Neutrophil (primary cell): Measurements from ENCODE around the gene TMEM86B.
A peak's percentile ranks its signal among the peaks of the same experiment; 100 is the strongest.

Experiments used
- H3K27ac ChIP-seq: fragments of 200-600 bp; sonication (generic); 2 replicates; pipeline ENCODE4 v1.5.1; 2016; ENCODE audit warnings: mild to moderate bottlenecking, moderate library complexity
- H3K27me3 ChIP-seq: fragments of 200-600 bp; sonication (generic); 2 replicates; pipeline ENCODE4 v1.6.0; 2016; ENCODE audit warnings: mild to moderate bottlenecking
- H3K36me3 ChIP-seq: fragments of 200-600 bp; sonication (generic); 2 replicates; pipeline ENCODE4 v1.5.1; 2017
- H3K4me1 ChIP-seq, 2 experiments: fragments of 200-600 bp in 1 of 2; sonication (generic) in 1 of 2; 1 replicate in 1 of 2; 2 replicates in 1 of 2; pipeline versions ENCODE4 v1.5.1 to v1.6.1; 2013 to 2016; ENCODE audit warnings: low read depth in 1 of 2, low read length in 1 of 2, mild to moderate bottlenecking in 1 of 2, moderate library complexity in 1 of 2; ENCODE audit not compliant: control insufficient read depth in 1 of 2, insufficient read depth in 1 of 2
- H3K4me3 ChIP-seq, 2 experiments: fragments of 200-600 bp in 1 of 2; sonication (generic) in 1 of 2; 1 replicate in 1 of 2; 2 replicates in 1 of 2; pipeline ENCODE4 v1.5.1; 2013 to 2016; ENCODE audit warnings: low read depth in 1 of 2, low read length in 1 of 2, mild to moderate bottlenecking in 1 of 2, moderate library complexity in 1 of 2
- H3K9me3 ChIP-seq: fragments of 200-600 bp; sonication (generic); 2 replicates; pipeline ENCODE4 v1.5.1; 2016
- TF ChIP-seq, protein P1 (sequence below): fragments of 200-600 bp; sonication (generic); IDR thresholded peaks from 2 replicates; pipeline ENCODE4 v1.5.1; 2016; ENCODE audit warnings: antibody characterized with exemption

TMEM86B gene

GRCh38 chr19:55252760-55253663 is 24.4 kb upstream of the TMEM86B start:
- peak overlapping the region; percentile 93 for H3K27ac ChIP-seq
- no peaks in the 10 kb centered on the region for H3K9me3 ChIP-seq
- H3K4me3 ChIP-seq, result peak overlapping the region; percentile 67 to 88
- H3K36me3 ChIP-seq, result peaks cover 11% of the 10 kb centered on the region
- TF ChIP-seq, protein P1, sequence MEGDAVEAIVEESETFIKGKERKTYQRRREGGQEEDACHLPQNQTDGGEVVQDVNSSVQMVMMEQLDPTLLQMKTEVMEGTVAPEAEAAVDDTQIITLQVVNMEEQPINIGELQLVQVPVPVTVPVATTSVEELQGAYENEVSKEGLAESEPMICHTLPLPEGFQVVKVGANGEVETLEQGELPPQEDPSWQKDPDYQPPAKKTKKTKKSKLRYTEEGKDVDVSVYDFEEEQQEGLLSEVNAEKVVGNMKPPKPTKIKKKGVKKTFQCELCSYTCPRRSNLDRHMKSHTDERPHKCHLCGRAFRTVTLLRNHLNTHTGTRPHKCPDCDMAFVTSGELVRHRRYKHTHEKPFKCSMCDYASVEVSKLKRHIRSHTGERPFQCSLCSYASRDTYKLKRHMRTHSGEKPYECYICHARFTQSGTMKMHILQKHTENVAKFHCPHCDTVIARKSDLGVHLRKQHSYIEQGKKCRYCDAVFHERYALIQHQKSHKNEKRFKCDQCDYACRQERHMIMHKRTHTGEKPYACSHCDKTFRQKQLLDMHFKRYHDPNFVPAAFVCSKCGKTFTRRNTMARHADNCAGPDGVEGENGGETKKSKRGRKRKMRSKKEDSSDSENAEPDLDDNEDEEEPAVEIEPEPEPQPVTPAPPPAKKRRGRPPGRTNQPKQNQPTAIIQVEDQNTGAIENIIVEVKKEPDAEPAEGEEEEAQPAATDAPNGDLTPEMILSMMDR, result no peak
- H3K27me3 ChIP-seq, result no peaks in the 10 kb centered on the region
- peaks cover 80 to 89% of the 10 kb centered on the region in 2 experiments for H3K4me1 ChIP-seq

GRCh38 chr19:55251341-55252081 is 22.9 kb upstream of the TMEM86B start:
- peak overlapping the region; percentile 93 for H3K27ac ChIP-seq

GRCh38 chr19:55250262-55251036 is 21.9 kb upstream of the TMEM86B start:
- no peak overlapping the region for H3K4me3 ChIP-seq
- peak overlapping the region; percentile 93 for H3K27ac ChIP-seq
- H3K36me3 ChIP-seq, result peaks cover 28% of the 10 kb centered on the region

More at GRCh38 chr19:55251341-55252081, 22.9 kb upstream of the TMEM86B start:
- Histone ChIP-seq H3K27me3 (no peaks in the 10 kb centered on the region), H3K9me3 (no peaks in the 10 kb centered on the region), H3K36me3 (peaks cover 17% of the 10 kb centered on the region), H3K4me3 (no peak overlapping the region), H3K4me1 (peaks cover 66 to 74% of the 10 kb centered on the region in 2 experiments)
- TF ChIP-seq, protein P1, result no peak

GRCh38 chr19:55249841-55250240 is 21.3 kb upstream of the TMEM86B start:
- H3K27ac ChIP-seq, result no peak overlapping the region
- H3K4me1 ChIP-seq, result peaks cover 49 to 57% of the 10 kb centered on the region in 2 experiments
- no peak overlapping the region for H3K4me3 ChIP-seq
- TF ChIP-seq, protein P1, result no peak
- no peaks in the 10 kb centered on the region for H3K9me3 ChIP-seq
- peaks cover 34% of the 10 kb centered on the region for H3K36me3 ChIP-seq
- H3K27me3 ChIP-seq, result no peaks in the 10 kb centered on the region

More at GRCh38 chr19:55250262-55251036, 21.9 kb upstream of the TMEM86B start:
- Histone ChIP-seq H3K4me1 (peaks cover 55 to 63% of the 10 kb centered on the region in 2 experiments), H3K9me3 (no peaks in the 10 kb centered on the region), H3K27me3 (no peaks in the 10 kb centered on the region)
- TF ChIP-seq, protein P1, result no peak

GRCh38 chr19:55248704-55249103 is 20.1 kb upstream of the TMEM86B start:
- peak overlapping the region; percentile 13 for H3K27ac ChIP-seq
- no peaks in the 10 kb centered on the region for H3K9me3 ChIP-seq

More at GRCh38 chr19:55248704-55249103, 20.1 kb upstream of the TMEM86B start:
- Histone ChIP-seq H3K27me3 (no peaks in the 10 kb centered on the region), H3K4me3 (no peak overlapping the region), H3K36me3 (peaks cover 45% of the 10 kb centered on the region), H3K4me1 (peaks cover 38 to 47% of the 10 kb centered on the region in 2 experiments)
- TF ChIP-seq, protein P1, result no peak
